Right lung (tissue), 5 donors: ENCODE results near the gene PRR5. TPM values are rescaled to one million over a fixed set of nuclear protein-coding genes. Genes with fewer than 3 reads are reported as not detected.
A peak's percentile ranks its signal among the peaks of the same experiment; 100 is the strongest.
"Not testable (repeated sequence)": the region's sequence is repeated elsewhere in the genome, so short reads cannot be mapped to it uniquely, and the experiment has no call there.

ENCODE experiments used
- DNase-seq, 2 donors: peaks; one replicate each; pipeline ENCODE4 v3.0.0-alpha.2; 2013
- polyA plus RNA-seq, 5 donors: library from polyadenylated mRNA; unstranded; fragments of 120-200 nt; gene quantifications; one replicate each; pipeline versions ENCODE4 v1.2.1 to v1.2.3, GENCODE V29; 2013; ENCODE audit warnings: inconsistent platforms in 1 of 5, low replicate concordance in 1 of 5; ENCODE audit not compliant: insufficient read length in 5 of 5, insufficient read depth in 1 of 5

Gene PRR5
- polyA plus RNA-seq, 5 donors: 12.5 to 30.7 (median 20.1) TPM

GRCh38 chr22:44671742-44672141 is 30.3 kb upstream of the PRR5 start:
- DNase-seq: no peak

GRCh38 chr22:44672632-44673031 is 29.4 kb upstream of the PRR5 start:
- no peak for DNase-seq

- DNase-seq: no peak
Observed at GRCh38 chr22:44673406-44673805, 28.6 kb upstream of the PRR5 start.

- not testable (repeated sequence) for DNase-seq
Observed at GRCh38 chr22:44676066-44676440, 26.0 kb upstream of the PRR5 start.

GRCh38 chr22:44676441-44677352 is 25.3 kb upstream of the PRR5 start:
- no peak for DNase-seq

GRCh38 chr22:44677353-44677840 is 24.6 kb upstream of the PRR5 start:
- DNase-seq: no peak

GRCh38 chr22:44677871-44678555 is 24.0 kb upstream of the PRR5 start:
- no peak for DNase-seq

GRCh38 chr22:44678556-44679305 is 23.3 kb upstream of the PRR5 start:
- no peak for DNase-seq

- DNase-seq: not testable (repeated sequence)
Observed at GRCh38 chr22:44679306-44679647, 22.7 kb upstream of the PRR5 start.

- no peak for DNase-seq
Observed at GRCh38 chr22:44680058-44680457, 21.9 kb upstream of the PRR5 start.

GRCh38 chr22:44680481-44680894 is 21.5 kb upstream of the PRR5 start:
- DNase-seq: no peak

GRCh38 chr22:44682556-44683168 is 19.3 kb upstream of the PRR5 start:
- no peak for DNase-seq

GRCh38 chr22:44683237-44683636 is 18.8 kb upstream of the PRR5 start:
- no peak for DNase-seq

- no peak for DNase-seq
Observed at GRCh38 chr22:44683881-44684280, 18.1 kb upstream of the PRR5 start.

GRCh38 chr22:44684506-44685383 is 17.3 kb upstream of the PRR5 start:
- DNase-seq: peak; percentile 78 to 84

- DNase-seq: no peak
Observed at GRCh38 chr22:44685384-44686056, 16.5 kb upstream of the PRR5 start.

- peak in 1 of 2 donors; percentile 76 for DNase-seq
Observed at GRCh38 chr22:44686873-44687600, 15.0 kb upstream of the PRR5 start.

GRCh38 chr22:44689173-44689572 is 12.8 kb upstream of the PRR5 start:
- DNase-seq: no peak

GRCh38 chr22:44689915-44690524 is 12.0 kb upstream of the PRR5 start:
- DNase-seq: no peak
